ENCODE data around the gene GRIA4.

The GRIA4 gene

GRCh38 chr11:105613183-105613582 is 3.3 kb downstream of the GRIA4 start:
- no peaks in the 10 kb centered on the region for H3F3A ChIP-seq (ENCODE audit: control insufficient read depth, insufficient read depth)
- no peaks in the 10 kb centered on the region for H3K79me2 ChIP-seq (ENCODE audit: control insufficient read depth, low read length)
- H3K27ac ChIP-seq (ENCODE audit: low read depth, low read length), result no peak overlapping the region
- H3K4me2 ChIP-seq (ENCODE audit: low read length), result no peak overlapping the region
- H3K36me3 ChIP-seq (ENCODE audit: control insufficient read depth, low read length), result no peaks in the 10 kb centered on the region
- H3K9me3 ChIP-seq (ENCODE audit: control insufficient read depth, insufficient read depth, low read length), result no peaks in the 10 kb centered on the region; the same call in 1 of the 2 replicates
- no peak for TF ChIP-seq EZH2phosphoT487 (IDR thresholded peaks at IDR 0.05; ENCODE audit: borderline replicate concordance, low read length)
- no peak for TF ChIP-seq CTCF (IDR thresholded peaks at IDR 0.05; ENCODE audit: low read depth, low read length, poor library complexity, severe bottlenecking)
- H3K4me1 ChIP-seq (ENCODE audit: control insufficient read depth, low read length), result no peaks in the 10 kb centered on the region
- H3K27me3 ChIP-seq (ENCODE audit: control insufficient read depth, low read length), result no peaks in the 10 kb centered on the region
- H3K4me3 ChIP-seq (ENCODE audit: low read length), result no peak overlapping the region
- H3K9me2 ChIP-seq (replicated peaks; ENCODE audit: control insufficient read depth, low read length), result no peaks in the 10 kb centered on the region
- no peaks in the 10 kb centered on the region for H4K20me1 ChIP-seq (ENCODE audit: control insufficient read depth, insufficient read depth, low read depth, low read length)

GRCh38 chr11:105618343-105618955 is 8.6 kb downstream of the GRIA4 start:
- Histone ChIP-seq H3K4me2 (ENCODE audit: low read length) (no peak overlapping the region), H3K27me3 (ENCODE audit: control insufficient read depth, low read length) (no peaks in the 10 kb centered on the region), H3K4me1 (ENCODE audit: control insufficient read depth, low read length) (no peaks in the 10 kb centered on the region), H3K79me2 (ENCODE audit: control insufficient read depth, low read length) (no peaks in the 10 kb centered on the region), H3K9me2 (replicated peaks; ENCODE audit: control insufficient read depth, low read length) (no peaks in the 10 kb centered on the region), H4K20me1 (ENCODE audit: control insufficient read depth, insufficient read depth, low read depth, low read length) (no peaks in the 10 kb centered on the region), H3F3A (ENCODE audit: control insufficient read depth, insufficient read depth) (no peaks in the 10 kb centered on the region), H3K36me3 (ENCODE audit: control insufficient read depth, low read length) (no peaks in the 10 kb centered on the region), H3K27ac (ENCODE audit: low read depth, low read length) (no peak overlapping the region), H3K9me3 (ENCODE audit: control insufficient read depth, insufficient read depth, low read length) (no peaks in the 10 kb centered on the region), H3K4me3 (ENCODE audit: low read length) (no peak overlapping the region)
- no peak for TF ChIP-seq CTCF (IDR thresholded peaks at IDR 0.05; ENCODE audit: low read depth, low read length, poor library complexity, severe bottlenecking)
- no peak for TF ChIP-seq EZH2phosphoT487 (IDR thresholded peaks at IDR 0.05; ENCODE audit: borderline replicate concordance, low read length)

GRCh38 chr11:105619556-105619955 is 9.7 kb downstream of the GRIA4 start:
- Histone ChIP-seq H3K27me3 (ENCODE audit: control insufficient read depth, low read length) (no peaks in the 10 kb centered on the region), H3F3A (ENCODE audit: control insufficient read depth, insufficient read depth) (no peaks in the 10 kb centered on the region), H3K36me3 (ENCODE audit: control insufficient read depth, low read length) (no peaks in the 10 kb centered on the region), H3K4me3 (ENCODE audit: low read length) (no peak overlapping the region), H3K79me2 (ENCODE audit: control insufficient read depth, low read length) (no peaks in the 10 kb centered on the region), H3K27ac (ENCODE audit: low read depth, low read length) (no peak overlapping the region), H3K4me1 (ENCODE audit: control insufficient read depth, low read length) (no peaks in the 10 kb centered on the region), H3K9me3 (ENCODE audit: control insufficient read depth, insufficient read depth, low read length) (no peaks in the 10 kb centered on the region), H4K20me1 (ENCODE audit: control insufficient read depth, insufficient read depth, low read depth, low read length) (no peaks in the 10 kb centered on the region), H3K4me2 (ENCODE audit: low read length) (no peak overlapping the region), H3K9me2 (replicated peaks; ENCODE audit: control insufficient read depth, low read length) (no peaks in the 10 kb centered on the region)
- TF ChIP-seq EZH2phosphoT487 (IDR thresholded peaks at IDR 0.05; ENCODE audit: borderline replicate concordance, low read length), result no peak
- TF ChIP-seq CTCF (IDR thresholded peaks at IDR 0.05; ENCODE audit: low read depth, low read length, poor library complexity, severe bottlenecking), result no peak
